Activated CD8-positive, alpha-beta memory T cell treated with anti-CD3 and anti-CD28 coated beads for 4 hours (primary cell): ENCODE measurements around the gene KRCC1.
"Not testable (repeated sequence)": the region's sequence is repeated elsewhere in the genome, so short reads cannot be mapped to it uniquely, and the experiment has no call there.

Experiments
- DNase-seq, 2 donors: peaks; one replicate each; pipeline ENCODE4 v3.0.0-alpha.2; 2020; ENCODE audit warnings: low read depth in 2 of 2

KRCC1 gene

DNA sequence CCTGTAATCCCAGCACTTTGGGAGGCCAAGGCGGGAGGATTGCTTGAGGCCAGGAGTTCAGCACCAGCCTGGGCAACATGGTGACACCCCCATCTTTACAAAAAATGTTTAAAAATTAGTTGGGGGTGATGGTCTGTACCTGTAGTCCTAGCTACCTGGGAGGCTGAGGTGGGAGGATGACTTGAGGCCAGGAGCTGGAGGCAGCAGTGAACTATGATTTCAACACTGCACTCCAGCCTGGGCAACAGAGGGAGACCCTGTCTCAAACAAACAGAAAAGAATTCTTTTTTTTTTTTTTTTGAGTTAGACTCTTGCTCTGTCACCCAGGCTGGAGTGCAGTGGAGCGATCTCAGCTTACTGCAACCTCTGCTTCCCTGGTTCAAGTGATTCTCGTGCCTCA lies 55.1 kb downstream of the KRCC1 start:
- DNase-seq = not testable (repeated sequence)

GRCh38 chr2:87996570-87996969 lies 59.0 kb downstream of the KRCC1 start:
- no peak for DNase-seq

GRCh38 chr2:87995756-87996155 lies 59.8 kb downstream of the KRCC1 start:
- DNase-seq = no peak

- not testable (repeated sequence) for DNase-seq
These were observed 61.2 kb downstream of the KRCC1 start for GRCh38 chr2:87994304-87994850.

DNA sequence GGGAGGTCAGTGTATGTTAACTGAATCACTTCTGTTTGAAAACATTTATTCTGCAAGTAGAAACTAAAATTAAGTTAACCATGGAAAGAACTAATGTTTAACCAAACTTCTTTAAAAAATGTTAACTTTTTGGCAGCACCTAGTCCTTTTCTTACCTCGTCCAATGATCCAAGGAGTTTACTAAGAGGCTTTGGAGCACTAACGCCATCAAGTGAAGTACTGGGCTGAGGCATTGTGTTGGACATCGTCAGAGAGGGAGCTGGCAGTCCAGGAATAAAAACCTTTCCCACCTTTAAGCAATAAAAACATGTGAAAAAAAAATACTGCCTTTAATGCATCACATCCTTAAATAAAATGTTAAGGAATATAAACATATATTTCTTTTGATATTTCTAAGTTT lies 63.0 kb downstream of the KRCC1 start:
- DNase-seq = not testable (repeated sequence)

GRCh38 chr2:87987473-87987872 lies 68.1 kb downstream of the KRCC1 start:
- not testable (repeated sequence) for DNase-seq

- not testable (repeated sequence) for DNase-seq
These were observed 69.7 kb downstream of the KRCC1 start for GRCh38 chr2:87985902-87986301.

DNA sequence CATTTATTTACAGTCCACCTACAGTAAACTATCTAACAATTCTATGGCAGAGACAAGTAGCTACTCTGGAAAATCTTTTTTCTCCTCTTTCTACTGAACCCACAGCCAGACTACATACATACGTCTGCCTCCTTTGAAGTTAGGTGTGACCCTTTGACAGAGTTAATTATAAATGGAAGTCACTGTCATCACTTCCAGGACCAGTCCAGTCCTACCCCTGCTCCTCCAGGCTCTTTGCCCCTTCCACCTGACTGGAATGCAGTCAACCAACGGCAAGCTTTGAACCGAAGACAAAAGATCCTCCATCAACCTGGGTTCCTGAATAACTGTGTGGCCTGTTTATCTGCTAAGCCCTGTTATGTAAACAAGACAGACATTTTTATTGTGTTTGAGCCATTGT lies 74.4 kb downstream of the KRCC1 start:
- not testable (repeated sequence) for DNase-seq
